GM12892 (cell line): ENCODE results near the gene CSNK2A1.

ENCODE experiments used
- POLR2A ChIP-seq: IDR thresholded peaks from 2 replicates; pipeline ENCODE4 v1.6.1; 2011; ENCODE audit warnings: low read depth, low read length, control low read depth
- POLR2AphosphoS5 ChIP-seq: IDR thresholded peaks from 2 replicates; pipeline ENCODE4 v1.6.1; 2011; ENCODE audit warnings: low read depth, low read length, control low read depth
- TAF1 ChIP-seq: IDR thresholded peaks from 2 replicates; pipeline ENCODE4 v1.6.1; 2011; ENCODE audit warnings: low read depth, mild to moderate bottlenecking, control low read depth, low read length, borderline replicate concordance

- no peak for TF ChIP-seq POLR2A
- no peak for TF ChIP-seq TAF1
- TF ChIP-seq POLR2AphosphoS5: no peak
Observed at GRCh38 chr20:444862-445426, 98.6 kb downstream of the CSNK2A1 start.
